ENCODE data around the gene CLRN1. TPM values are rescaled to one million over a fixed set of nuclear protein-coding genes. Genes with fewer than 3 reads are reported as not detected.

The CLRN1 gene
- total and polyA plus RNA-seq, 2 experiments from 2014 or later, result not detected

DNA sequence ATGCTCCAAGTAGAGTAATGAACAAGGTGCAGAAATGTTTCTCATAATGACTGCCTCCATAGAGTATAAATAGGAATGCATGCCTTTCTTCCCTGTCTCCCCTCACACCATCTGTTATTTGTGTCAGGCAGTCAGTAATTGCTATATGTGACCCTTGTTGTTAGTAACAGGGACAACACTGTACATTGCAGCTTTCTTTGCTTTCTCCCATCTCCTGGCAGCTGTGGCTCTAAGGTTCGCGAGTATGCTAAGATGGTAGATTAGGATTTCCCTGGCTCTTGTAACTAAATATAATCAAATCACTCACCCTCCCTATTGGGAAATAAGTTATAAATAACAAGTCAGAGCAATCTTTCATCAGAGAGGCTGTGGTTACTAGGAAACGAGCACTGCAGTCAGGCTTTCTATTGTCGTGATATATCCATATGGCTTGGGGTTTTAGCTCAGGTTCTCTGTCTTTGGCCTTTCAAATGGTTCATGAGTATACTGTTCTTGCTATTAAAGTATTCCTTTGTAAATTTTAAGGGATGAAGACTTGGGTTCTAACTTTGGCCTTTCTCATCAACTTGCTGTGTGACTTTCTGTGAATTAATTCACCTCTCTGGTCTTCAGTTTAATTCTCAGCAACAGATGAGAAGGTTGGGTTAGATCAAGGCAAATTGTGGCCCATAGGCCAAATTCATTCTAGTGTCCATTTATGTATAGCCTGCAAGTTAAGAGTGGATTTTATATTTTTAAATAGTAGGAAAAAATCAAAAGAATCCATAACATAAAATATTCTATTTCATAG, 59.2 kb downstream of the CLRN1 start:
- Histone ChIP-seq H3K27me3 (no peaks in the 10 kb centered on the region), H3K4me3 (no peak overlapping the region), H3K4me1 (ENCODE audit: low read depth) (peaks cover 16% of the 10 kb centered on the region), H3K27ac (peak overlapping the region; percentile 34), H3K36me3 (no peaks in the 10 kb centered on the region), H3K9me3 (ENCODE audit: low read depth) (no peaks in the 10 kb centered on the region)
- TF ChIP-seq, protein P1, sequence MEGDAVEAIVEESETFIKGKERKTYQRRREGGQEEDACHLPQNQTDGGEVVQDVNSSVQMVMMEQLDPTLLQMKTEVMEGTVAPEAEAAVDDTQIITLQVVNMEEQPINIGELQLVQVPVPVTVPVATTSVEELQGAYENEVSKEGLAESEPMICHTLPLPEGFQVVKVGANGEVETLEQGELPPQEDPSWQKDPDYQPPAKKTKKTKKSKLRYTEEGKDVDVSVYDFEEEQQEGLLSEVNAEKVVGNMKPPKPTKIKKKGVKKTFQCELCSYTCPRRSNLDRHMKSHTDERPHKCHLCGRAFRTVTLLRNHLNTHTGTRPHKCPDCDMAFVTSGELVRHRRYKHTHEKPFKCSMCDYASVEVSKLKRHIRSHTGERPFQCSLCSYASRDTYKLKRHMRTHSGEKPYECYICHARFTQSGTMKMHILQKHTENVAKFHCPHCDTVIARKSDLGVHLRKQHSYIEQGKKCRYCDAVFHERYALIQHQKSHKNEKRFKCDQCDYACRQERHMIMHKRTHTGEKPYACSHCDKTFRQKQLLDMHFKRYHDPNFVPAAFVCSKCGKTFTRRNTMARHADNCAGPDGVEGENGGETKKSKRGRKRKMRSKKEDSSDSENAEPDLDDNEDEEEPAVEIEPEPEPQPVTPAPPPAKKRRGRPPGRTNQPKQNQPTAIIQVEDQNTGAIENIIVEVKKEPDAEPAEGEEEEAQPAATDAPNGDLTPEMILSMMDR (IDR thresholded peaks at IDR 0.05; ENCODE audit: low read depth, low read length), result no peak
- peak in 1 of 2 donors; percentile 11 for DNase-seq (ENCODE audit: low read depth in 1 of 2, low spot score in 1 of 2)

GRCh38 chr3:150912501-150912900, 60.0 kb downstream of the CLRN1 start:
- TF ChIP-seq, protein P1 (IDR thresholded peaks at IDR 0.05; ENCODE audit: low read depth, low read length), result no peak
- Histone ChIP-seq H3K9me3 (ENCODE audit: low read depth) (no peaks in the 10 kb centered on the region), H3K27me3 (no peaks in the 10 kb centered on the region), H3K36me3 (no peaks in the 10 kb centered on the region), H3K27ac (peak overlapping the region; percentile 34), H3K4me1 (ENCODE audit: low read depth) (peaks cover 16% of the 10 kb centered on the region), H3K4me3 (no peak overlapping the region)
- no peak for DNase-seq (ENCODE audit: low read depth in 1 of 2, low spot score in 1 of 2)

DNA sequence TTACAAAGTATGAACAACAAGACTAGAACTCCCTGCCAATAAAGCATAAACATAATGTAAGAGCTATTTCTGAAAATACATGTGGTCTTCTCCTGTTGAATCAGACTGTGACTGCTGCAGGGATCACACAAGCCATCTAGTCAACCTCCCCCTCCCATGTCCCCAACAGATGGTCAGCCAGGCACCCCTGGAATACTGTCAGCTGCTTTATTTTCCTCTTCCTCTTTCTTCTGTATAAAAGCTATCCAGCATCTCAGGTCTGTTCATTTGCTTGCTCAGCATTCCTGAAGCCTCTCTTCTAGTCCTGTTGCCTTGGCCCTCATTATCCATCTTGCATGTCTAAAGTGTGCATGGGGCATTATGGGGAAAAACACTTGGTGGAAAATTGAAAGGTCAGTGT, 60.8 kb downstream of the CLRN1 start:
- Histone ChIP-seq H3K27ac (no peak overlapping the region), H3K9me3 (ENCODE audit: low read depth) (no peaks in the 10 kb centered on the region)

DNA sequence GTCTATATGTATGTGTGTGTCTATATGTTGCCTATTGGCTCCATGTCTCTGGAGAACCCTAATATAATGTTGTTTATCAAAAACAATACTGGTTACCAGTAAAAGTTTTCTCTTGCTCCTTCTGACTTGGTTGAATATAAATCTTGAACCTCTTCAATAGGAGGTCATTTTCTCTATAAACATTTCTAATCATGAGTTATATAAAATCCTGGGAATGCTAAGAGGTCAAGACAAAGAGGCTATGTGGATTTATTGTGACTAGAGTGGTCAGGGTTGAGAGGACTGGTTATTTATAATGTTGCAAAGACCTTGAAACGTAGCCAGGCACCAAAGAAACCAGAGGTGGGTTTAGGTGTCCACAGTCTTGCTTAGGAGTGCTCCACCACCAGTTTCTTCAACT, 66.1 kb downstream of the CLRN1 start:
- no peaks in the 10 kb centered on the region for H3K36me3 ChIP-seq
- no peak overlapping the region for H3K4me3 ChIP-seq
- no peaks in the 10 kb centered on the region for H3K27me3 ChIP-seq
- no peak for DNase-seq (ENCODE audit: low read depth in 1 of 2, low spot score in 1 of 2)
- no peak overlapping the region for H3K27ac ChIP-seq
- no peaks in the 10 kb centered on the region for H3K9me3 ChIP-seq (ENCODE audit: low read depth)
- H3K4me1 ChIP-seq (ENCODE audit: low read depth), result peaks cover 5% of the 10 kb centered on the region
- TF ChIP-seq, protein P1 (IDR thresholded peaks at IDR 0.05; ENCODE audit: low read depth, low read length), result no peak

More for the DNA sequence above, 60.8 kb downstream of the CLRN1 start:
- no peak overlapping the region for H3K4me3 ChIP-seq
- peaks cover 16% of the 10 kb centered on the region for H3K4me1 ChIP-seq (ENCODE audit: low read depth)
- H3K36me3 ChIP-seq, result no peaks in the 10 kb centered on the region
- TF ChIP-seq, protein P1 (IDR thresholded peaks at IDR 0.05; ENCODE audit: low read depth, low read length), result no peak
- H3K27me3 ChIP-seq, result no peaks in the 10 kb centered on the region
- DNase-seq (ENCODE audit: low read depth in 1 of 2, low spot score in 1 of 2), result no peak

- no peaks in the 10 kb centered on the region for H3K36me3 ChIP-seq
- H3K27ac ChIP-seq, result no peak overlapping the region
- H3K9me3 ChIP-seq (ENCODE audit: low read depth), result no peaks in the 10 kb centered on the region
- DNase-seq (ENCODE audit: low read depth in 1 of 2, low spot score in 1 of 2), result no peak
- no peaks in the 10 kb centered on the region for H3K27me3 ChIP-seq
- TF ChIP-seq, protein P1 (IDR thresholded peaks at IDR 0.05; ENCODE audit: low read depth, low read length), result no peak
- no peak overlapping the region for H3K4me3 ChIP-seq
- no peaks in the 10 kb centered on the region for H3K4me1 ChIP-seq (ENCODE audit: low read depth)
These were observed 66.8 kb downstream of the CLRN1 start for GRCh38 chr3:150905746-150906145.

Measured in cardiac muscle cell (in vitro differentiated cells and primary cell).